ENCODE results near the gene BRSK1.

The BRSK1 gene

GRCh38 chr19:55279340-55279739, 4.5 kb upstream of the BRSK1 start:
- Histone ChIP-seq H3K9me3 (ENCODE audit: insufficient read depth, low read depth, low read length) (no peaks in the 10 kb centered on the region), H3K4me3 (ENCODE audit: low read length) (peak overlapping the region; percentile 90), H3K27me3 (ENCODE audit: insufficient read depth, low read length) (no peaks in the 10 kb centered on the region), H3K4me1 (ENCODE audit: insufficient read depth, low read length) (peaks cover 5% of the 10 kb centered on the region; the same call in 1 of the 2 replicates), H3K27ac (ENCODE audit: low read length) (no peak overlapping the region), H3K9ac (ENCODE audit: low read depth, low read length) (peak overlapping the region; percentile 68), H3K36me3 (ENCODE audit: insufficient read depth, low read depth, low read length) (peaks cover 10% of the 10 kb centered on the region; the same call in 1 of the 2 replicates)

GRCh38 chr19:55279770-55280643, 3.8 kb upstream of the BRSK1 start, which contains the start of gene HSPBP1:
TSS of gene HSPBP1 (minus strand) at chr19:55280110. CDS start at chr19:55279608, 502 bp downstream.
- Histone ChIP-seq H3K4me1 (ENCODE audit: insufficient read depth, low read length) (peaks cover 5% of the 10 kb centered on the region; the same call in 1 of the 2 replicates), H3K9me3 (ENCODE audit: insufficient read depth, low read depth, low read length) (no peaks in the 10 kb centered on the region), H3K27me3 (ENCODE audit: insufficient read depth, low read length) (no peaks in the 10 kb centered on the region), H3K27ac (ENCODE audit: low read length) (peak within 1 kb of the TSS; percentile 62), H3K36me3 (ENCODE audit: insufficient read depth, low read depth, low read length) (peaks cover 10% of the 10 kb centered on the region; the same call in 1 of the 2 replicates), H3K4me3 (ENCODE audit: low read length) (peak within 1 kb of the TSS; percentile 90), H3K9ac (ENCODE audit: low read depth, low read length) (peak within 1 kb of the TSS; percentile 68)

- H3K4me1 ChIP-seq (ENCODE audit: insufficient read depth, low read length): peaks cover 5% of the 10 kb centered on the region; the same call in 1 of the 2 replicates
- H3K36me3 ChIP-seq (ENCODE audit: insufficient read depth, low read depth, low read length): peaks cover 23% of the 10 kb centered on the region
- no peaks in the 10 kb centered on the region for H3K27me3 ChIP-seq (ENCODE audit: insufficient read depth, low read length)
- no peaks in the 10 kb centered on the region for H3K9me3 ChIP-seq (ENCODE audit: insufficient read depth, low read depth, low read length)
- peak overlapping the region; percentile 65 for H3K4me3 ChIP-seq (ENCODE audit: low read length)
- no peak overlapping the region for H3K27ac ChIP-seq (ENCODE audit: low read length)
- peak overlapping the region; percentile 73 for H3K9ac ChIP-seq (ENCODE audit: low read depth, low read length)
These were observed 735 bp downstream of the BRSK1 start for GRCh38 chr19:55284405-55285058.

- peaks cover 5% of the 10 kb centered on the region; the same call in 1 of the 2 replicates for H3K4me1 ChIP-seq (ENCODE audit: insufficient read depth, low read length)
- H3K9ac ChIP-seq (ENCODE audit: low read depth, low read length): peak overlapping the region; percentile 73
- H3K27ac ChIP-seq (ENCODE audit: low read length): no peak overlapping the region
These were observed 1.6 kb downstream of the BRSK1 start for GRCh38 chr19:55285229-55285890.

GRCh38 chr19:55287361-55288079, 3.7 kb downstream of the BRSK1 start:
- Histone ChIP-seq H3K9ac (ENCODE audit: low read depth, low read length) (no peak overlapping the region), H3K36me3 (ENCODE audit: insufficient read depth, low read depth, low read length) (peaks cover 47% of the 10 kb centered on the region), H3K4me1 (ENCODE audit: insufficient read depth, low read length) (no peaks in the 10 kb centered on the region), H3K4me3 (ENCODE audit: low read length) (no peak overlapping the region), H3K27me3 (ENCODE audit: insufficient read depth, low read length) (no peaks in the 10 kb centered on the region), H3K9me3 (ENCODE audit: insufficient read depth, low read depth, low read length) (no peaks in the 10 kb centered on the region), H3K27ac (ENCODE audit: low read length) (no peak overlapping the region)

More at GRCh38 chr19:55285229-55285890, 1.6 kb downstream of the BRSK1 start:
- Histone ChIP-seq H3K36me3 (ENCODE audit: insufficient read depth, low read depth, low read length) (peaks cover 31% of the 10 kb centered on the region), H3K27me3 (ENCODE audit: insufficient read depth, low read length) (no peaks in the 10 kb centered on the region), H3K9me3 (ENCODE audit: insufficient read depth, low read depth, low read length) (no peaks in the 10 kb centered on the region), H3K4me3 (ENCODE audit: low read length) (peak overlapping the region; percentile 65; the same call in 1 of the 2 replicates)

GRCh38 chr19:55289117-55289796, 5.5 kb downstream of the BRSK1 start:
- Histone ChIP-seq H3K4me1 (ENCODE audit: insufficient read depth, low read length) (no peaks in the 10 kb centered on the region), H3K4me3 (ENCODE audit: low read length) (no peak overlapping the region), H3K27me3 (ENCODE audit: insufficient read depth, low read length) (no peaks in the 10 kb centered on the region), H3K9ac (ENCODE audit: low read depth, low read length) (no peak overlapping the region), H3K27ac (ENCODE audit: low read length) (no peak overlapping the region), H3K9me3 (ENCODE audit: insufficient read depth, low read depth, low read length) (no peaks in the 10 kb centered on the region), H3K36me3 (ENCODE audit: insufficient read depth, low read depth, low read length) (peaks cover 57% of the 10 kb centered on the region)

GRCh38 chr19:55297267-55297666, 13.5 kb downstream of the BRSK1 start:
- H3K27me3 ChIP-seq (ENCODE audit: insufficient read depth, low read length): no peaks in the 10 kb centered on the region
- H3K36me3 ChIP-seq (ENCODE audit: insufficient read depth, low read depth, low read length): peaks cover 47% of the 10 kb centered on the region
- H3K4me3 ChIP-seq (ENCODE audit: low read length): no peak overlapping the region
- no peaks in the 10 kb centered on the region for H3K9me3 ChIP-seq (ENCODE audit: insufficient read depth, low read depth, low read length)
- H3K27ac ChIP-seq (ENCODE audit: low read length): no peak overlapping the region
- no peak overlapping the region for H3K9ac ChIP-seq (ENCODE audit: low read depth, low read length)
- peaks cover 4% of the 10 kb centered on the region; the same call in 1 of the 2 replicates for H3K4me1 ChIP-seq (ENCODE audit: insufficient read depth, low read length)

- Histone ChIP-seq H3K4me3 (ENCODE audit: low read length) (no peak overlapping the region), H3K4me1 (ENCODE audit: insufficient read depth, low read length) (peaks cover 4% of the 10 kb centered on the region; the same call in 1 of the 2 replicates), H3K9me3 (ENCODE audit: insufficient read depth, low read depth, low read length) (no peaks in the 10 kb centered on the region), H3K36me3 (ENCODE audit: insufficient read depth, low read depth, low read length) (peaks cover 52% of the 10 kb centered on the region), H3K27me3 (ENCODE audit: insufficient read depth, low read length) (no peaks in the 10 kb centered on the region), H3K9ac (ENCODE audit: low read depth, low read length) (no peak overlapping the region), H3K27ac (ENCODE audit: low read length) (peak overlapping the region; percentile 26)
These were observed 16.2 kb downstream of the BRSK1 start for GRCh38 chr19:55299991-55300390.

- Histone ChIP-seq H3K9me3 (ENCODE audit: insufficient read depth, low read depth, low read length) (no peaks in the 10 kb centered on the region), H3K4me1 (ENCODE audit: insufficient read depth, low read length) (peaks cover 4% of the 10 kb centered on the region; the same call in 1 of the 2 replicates), H3K4me3 (ENCODE audit: low read length) (peak overlapping the region; percentile 39; the same call in 1 of the 2 replicates), H3K27ac (ENCODE audit: low read length) (no peak overlapping the region), H3K36me3 (ENCODE audit: insufficient read depth, low read depth, low read length) (peaks cover 52% of the 10 kb centered on the region), H3K27me3 (ENCODE audit: insufficient read depth, low read length) (no peaks in the 10 kb centered on the region), H3K9ac (ENCODE audit: low read depth, low read length) (peak overlapping the region; percentile 35; the same call in 1 of the 2 replicates)
These were observed 17.2 kb downstream of the BRSK1 start for GRCh38 chr19:55300886-55301458.

Measured in iPS-20b (cell line).